ENCODE data around the gene SLC38A5. TPM values are rescaled to one million over a fixed set of nuclear protein-coding genes. Genes with fewer than 3 reads are reported as not detected.

SLC38A5 gene
- total RNA-seq, 4 donors from 2014 or later, result 21.8 to 34.2 (median 25.4) TPM

DNA sequence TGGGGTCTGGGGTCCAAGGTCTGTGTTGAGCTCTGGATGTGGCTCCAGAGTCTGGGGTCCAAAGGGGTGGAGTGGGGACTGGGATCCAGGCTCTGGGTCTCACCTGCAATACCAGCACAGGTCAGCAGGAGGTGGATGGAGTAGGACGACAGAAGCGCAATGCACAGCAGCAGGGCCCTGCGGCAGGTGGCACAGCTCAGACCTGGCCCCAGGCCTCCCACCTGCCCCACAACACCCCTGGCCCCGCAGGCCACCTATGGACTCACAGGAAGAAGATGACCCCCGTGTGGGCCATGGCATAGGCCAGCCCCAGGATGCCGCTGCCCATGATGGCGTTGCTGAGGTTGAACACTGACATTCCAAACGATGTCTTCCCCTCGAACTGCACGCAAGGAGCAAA, 3.4 kb downstream of the SLC38A5 start:
- TF ChIP-seq, protein P1, sequence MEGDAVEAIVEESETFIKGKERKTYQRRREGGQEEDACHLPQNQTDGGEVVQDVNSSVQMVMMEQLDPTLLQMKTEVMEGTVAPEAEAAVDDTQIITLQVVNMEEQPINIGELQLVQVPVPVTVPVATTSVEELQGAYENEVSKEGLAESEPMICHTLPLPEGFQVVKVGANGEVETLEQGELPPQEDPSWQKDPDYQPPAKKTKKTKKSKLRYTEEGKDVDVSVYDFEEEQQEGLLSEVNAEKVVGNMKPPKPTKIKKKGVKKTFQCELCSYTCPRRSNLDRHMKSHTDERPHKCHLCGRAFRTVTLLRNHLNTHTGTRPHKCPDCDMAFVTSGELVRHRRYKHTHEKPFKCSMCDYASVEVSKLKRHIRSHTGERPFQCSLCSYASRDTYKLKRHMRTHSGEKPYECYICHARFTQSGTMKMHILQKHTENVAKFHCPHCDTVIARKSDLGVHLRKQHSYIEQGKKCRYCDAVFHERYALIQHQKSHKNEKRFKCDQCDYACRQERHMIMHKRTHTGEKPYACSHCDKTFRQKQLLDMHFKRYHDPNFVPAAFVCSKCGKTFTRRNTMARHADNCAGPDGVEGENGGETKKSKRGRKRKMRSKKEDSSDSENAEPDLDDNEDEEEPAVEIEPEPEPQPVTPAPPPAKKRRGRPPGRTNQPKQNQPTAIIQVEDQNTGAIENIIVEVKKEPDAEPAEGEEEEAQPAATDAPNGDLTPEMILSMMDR (IDR thresholded peaks at IDR 0.05), result no peak
- no peak for TF ChIP-seq POLR2A (IDR thresholded peaks at IDR 0.05)
- no peak for DNase-seq (ENCODE audit: low spot score in 2 of 2)
- WGBS, 2 donors, result 84 to 93% methylated on average over 8 to 10 of the region's 10 CpGs
- intact Hi-C loops (cut with DNase I; ENCODE audit: low total_unique reads), result no loop called here
- H3K4me3 ChIP-seq (ENCODE audit: low read depth, poor library complexity, severe bottlenecking), result no peak overlapping the region

DNA sequence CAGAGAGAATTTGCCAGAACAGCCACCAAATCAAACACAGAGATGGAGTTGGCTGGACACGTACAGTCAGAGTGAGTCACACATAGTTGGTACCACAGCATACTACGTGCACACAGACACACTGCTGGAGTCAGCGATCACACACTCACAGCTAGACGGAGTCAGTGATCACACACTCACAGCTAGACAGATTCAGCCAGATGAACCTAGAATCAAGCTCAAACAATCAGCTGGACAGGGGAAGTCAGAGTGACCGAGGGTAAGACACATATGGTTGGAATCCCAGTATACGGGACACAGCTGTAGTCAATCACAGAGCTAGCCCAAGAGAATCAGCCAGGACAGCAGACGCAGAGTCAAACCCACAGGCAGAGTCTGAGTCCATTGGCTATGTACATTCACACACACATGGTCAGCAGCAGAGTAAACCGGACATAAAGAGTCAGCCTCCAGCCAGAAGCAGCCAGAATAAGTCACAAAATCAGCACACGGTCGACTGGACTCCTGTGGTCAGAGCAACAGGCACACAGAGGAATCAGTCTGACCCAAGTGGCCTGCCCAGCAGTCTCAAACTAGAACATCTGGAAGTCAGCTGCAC, 4.6 kb downstream of the SLC38A5 start:
- intact Hi-C loops (cut with DNase I; ENCODE audit: low total_unique reads), result no loop called here
- H3K4me3 ChIP-seq (ENCODE audit: low read depth, poor library complexity, severe bottlenecking), result no peak overlapping the region
- 18 to 53% methylated on average over 5 to 10 of the region's 10 CpGs for WGBS, 2 donors

DNA sequence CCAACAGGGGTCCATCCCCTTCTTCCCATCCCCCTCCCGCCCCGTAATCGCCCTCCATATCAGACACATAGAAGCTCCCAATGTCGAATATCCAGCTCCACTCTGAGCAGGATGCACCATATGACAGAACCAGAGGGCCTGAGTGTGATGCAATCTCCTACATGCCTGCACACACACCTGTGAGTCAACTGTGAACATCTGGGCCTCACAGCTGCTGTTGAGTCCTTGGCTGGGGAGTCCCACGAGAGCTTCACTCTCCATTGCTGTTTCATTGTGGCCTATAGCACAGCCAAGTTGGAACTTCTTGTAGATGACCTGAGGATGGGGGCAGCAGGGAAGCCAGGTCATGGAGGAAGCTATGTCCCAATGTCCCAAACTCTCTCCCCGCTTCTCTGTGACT, 8.2 kb downstream of the SLC38A5 start:
- peak in 1 of 2 donors; percentile 36 for DNase-seq (ENCODE audit: low spot score in 2 of 2)
- H3K4me3 ChIP-seq (ENCODE audit: low read depth, poor library complexity, severe bottlenecking), result no peak overlapping the region
- intact Hi-C loops (cut with DNase I; ENCODE audit: low total_unique reads), result no loop called here
- TF ChIP-seq, protein P1 (IDR thresholded peaks at IDR 0.05), result no peak
- no peak for TF ChIP-seq POLR2A (IDR thresholded peaks at IDR 0.05)
- 71 to 72% methylated on average over 2 to 6 of the region's 6 CpGs for WGBS, 2 donors

More for the DNA sequence above, 4.6 kb downstream of the SLC38A5 start:
- TF ChIP-seq, protein P1 (IDR thresholded peaks at IDR 0.05), result no peak
- no peak for TF ChIP-seq POLR2A (IDR thresholded peaks at IDR 0.05)
- DNase-seq (ENCODE audit: low spot score in 2 of 2), result no peak

DNA sequence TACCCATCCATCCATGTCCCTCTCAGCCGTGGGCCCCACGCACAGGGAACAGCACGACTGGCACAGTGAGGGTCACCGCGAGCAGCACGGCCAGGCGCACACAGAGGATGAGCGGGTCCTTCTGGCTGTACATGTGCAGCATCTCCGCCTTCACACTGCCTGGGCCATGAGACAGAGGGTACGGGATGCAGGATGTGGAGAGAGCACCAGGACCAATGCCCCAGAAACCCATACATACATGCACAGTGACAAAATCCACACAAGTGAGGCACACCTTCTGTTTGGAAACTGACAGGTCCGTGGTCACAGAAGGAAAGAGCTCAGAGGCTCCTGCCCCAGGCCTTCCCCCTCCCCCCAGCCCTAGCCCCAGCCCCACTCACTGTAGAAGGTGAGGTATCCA, 9.5 kb downstream of the SLC38A5 start:
- DNase-seq (ENCODE audit: low spot score in 2 of 2), result peak in 1 of 2 donors; percentile 68
- WGBS, 2 donors, result 92 to 99% methylated on average over 8 to 11 of the region's 11 CpGs
- no peak overlapping the region for H3K4me3 ChIP-seq (ENCODE audit: low read depth, poor library complexity, severe bottlenecking)
- TF ChIP-seq POLR2A (IDR thresholded peaks at IDR 0.05), result no peak
- intact Hi-C loops (cut with DNase I; ENCODE audit: low total_unique reads), result no loop called here

DNA sequence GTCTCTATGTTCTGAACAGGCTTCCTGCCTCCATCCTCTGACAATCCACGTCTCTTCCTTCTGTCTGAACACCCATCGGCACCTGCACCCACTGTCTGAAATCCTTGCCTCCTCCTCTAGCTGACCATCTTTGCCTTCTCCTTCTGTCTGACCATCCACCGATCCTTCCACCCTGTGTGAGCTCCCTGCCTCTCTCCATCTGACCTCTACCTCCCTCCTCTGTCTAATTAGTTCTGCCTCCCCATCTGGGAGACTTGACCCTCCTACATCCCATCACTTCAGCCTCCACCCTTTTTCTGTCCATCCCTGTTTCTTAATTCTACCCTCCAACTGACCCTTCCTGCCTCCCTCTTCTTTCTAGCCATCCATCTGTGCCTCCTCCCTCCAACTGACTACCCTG, 10.0 kb downstream of the SLC38A5 start:
- intact Hi-C loops (cut with DNase I; ENCODE audit: low total_unique reads), result no loop called here
- WGBS, 2 donors, result 85 to 94% methylated on average over 3 of the region's 3 CpGs
- DNase-seq (ENCODE audit: low spot score in 2 of 2), result peak in 1 of 2 donors; percentile 10
- no peak overlapping the region for H3K4me3 ChIP-seq (ENCODE audit: low read depth, poor library complexity, severe bottlenecking)
- TF ChIP-seq, protein P1 (IDR thresholded peaks at IDR 0.05), result no peak
- no peak for TF ChIP-seq POLR2A (IDR thresholded peaks at IDR 0.05)

DNA sequence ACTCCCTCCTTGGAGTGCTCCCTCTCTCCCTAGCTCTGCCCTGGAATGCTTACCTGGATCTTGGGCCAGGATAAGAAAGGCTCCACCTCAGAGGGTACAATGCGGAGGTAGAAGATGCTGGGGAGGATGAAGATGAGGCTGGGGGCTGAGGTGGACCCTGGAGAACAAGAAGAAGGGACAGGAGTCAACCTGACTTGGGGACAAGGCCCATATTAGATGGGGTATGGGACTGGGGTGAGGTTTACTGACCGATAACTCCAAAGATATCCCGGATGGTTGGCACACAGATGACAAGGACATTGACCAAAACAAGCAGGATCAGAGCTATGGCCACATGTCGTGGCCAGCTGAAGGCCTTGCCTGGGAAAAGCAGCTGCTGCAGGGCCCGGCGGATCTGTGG, 10.6 kb downstream of the SLC38A5 start:
- peak in 1 of 2 donors; percentile 34 for DNase-seq (ENCODE audit: low spot score in 2 of 2)
- intact Hi-C loops (cut with DNase I; ENCODE audit: low total_unique reads), result no loop called here
- WGBS, 2 donors, result 93 to 100% methylated on average over 3 to 6 of the region's 6 CpGs
- no peak for TF ChIP-seq POLR2A (IDR thresholded peaks at IDR 0.05)
- TF ChIP-seq, protein P1 (IDR thresholded peaks at IDR 0.05), result no peak
- H3K4me3 ChIP-seq (ENCODE audit: low read depth, poor library complexity, severe bottlenecking), result no peak overlapping the region

Data from lower leg skin (tissue), 4 donors.